ENCODE results near the gene TMOD4. TPM values are rescaled to one million over a fixed set of nuclear protein-coding genes. Genes with fewer than 3 reads are reported as not detected.
A peak's percentile ranks its signal among the peaks of the same experiment; 100 is the strongest.

Gene TMOD4
- total and polyA plus RNA-seq, 3 experiments from 2014 or later, result 1.0 to 3.7 (median 2.4) TPM

DNA sequence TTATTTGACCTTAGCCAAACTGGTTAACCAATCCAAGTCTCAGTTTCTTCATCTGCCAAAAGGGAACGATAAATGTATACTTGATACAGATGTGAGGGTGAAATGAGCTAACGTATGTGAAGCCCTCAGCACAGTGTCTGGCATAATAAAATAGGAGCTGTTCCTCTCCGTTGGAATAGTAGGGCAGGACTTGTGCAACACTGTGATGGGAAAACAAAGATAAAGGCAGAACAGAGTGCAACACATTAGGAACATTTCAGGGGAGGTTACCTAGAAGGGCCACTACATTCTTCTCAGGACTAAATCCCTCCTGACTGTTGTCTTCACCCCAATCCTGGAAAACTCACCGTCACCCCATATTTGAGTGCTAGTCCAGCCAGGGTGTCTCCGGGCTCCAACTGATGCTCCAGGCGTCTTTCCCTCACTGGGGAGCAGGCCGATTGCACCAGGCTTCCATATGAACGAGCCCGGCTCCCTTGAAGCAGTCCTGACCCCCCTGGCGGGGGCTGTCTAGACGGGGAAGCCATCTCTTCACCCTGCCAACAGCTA lies 11.0 kb downstream of the TMOD4 start:
- Histone ChIP-seq H3K9me3 (ENCODE audit: low read length) (no peaks in the 10 kb centered on the region), H3K27ac (ENCODE audit: low read depth, low read length) (peak overlapping the region; percentile 78), H3K4me1 (ENCODE audit: insufficient read depth, low read length) (peaks cover 46% of the 10 kb centered on the region), H3K36me3 (ENCODE audit: insufficient read depth, low read length) (peaks cover 9% of the 10 kb centered on the region), H3K4me3 (ENCODE audit: low read length) (peak overlapping the region; percentile 94), H3K27me3 (ENCODE audit: insufficient read depth, low read length, poor library complexity, severe bottlenecking) (no peaks in the 10 kb centered on the region)
- peak overlapping the region in 7 of 8 donors; percentile 24 to 97 (median 61) for H3K27ac Mint-ChIP-seq
- peaks cover 0 to 57% (median 5%) of the 10 kb centered on the region in 3 donors for H3K36me3 Mint-ChIP-seq
- POLR2A ChIA-PET, result interaction anchor here (0.6 to 2.4 kb wide), 3 partner anchors 8 to 90 kb away, joined by 3 to 8 read pairs (median 3); partner anchors contain the start of genes PSMD4 and TNFAIP8L2
- DNase-seq, result no peak
- H3K4me1 Mint-ChIP-seq, result peaks cover 45 to 75% (median 52%) of the 10 kb centered on the region in 3 donors
- peaks cover 0 to 3% of the 10 kb centered on the region in 2 donors for H3K27me3 Mint-ChIP-seq
- peaks cover 0 to 2% (median 0%) of the 10 kb centered on the region in 5 donors for H3K9me3 Mint-ChIP-seq
- CTCF ChIA-PET, result interaction anchor here (3.2 kb wide), 1 partner anchor 9 kb away, joined by 17 read pairs; the partner anchor contains the start of gene TNFAIP8L2
- H3K4me3 Mint-ChIP-seq, result peak overlapping the region; percentile 23 to 96 (median 93)

DNA sequence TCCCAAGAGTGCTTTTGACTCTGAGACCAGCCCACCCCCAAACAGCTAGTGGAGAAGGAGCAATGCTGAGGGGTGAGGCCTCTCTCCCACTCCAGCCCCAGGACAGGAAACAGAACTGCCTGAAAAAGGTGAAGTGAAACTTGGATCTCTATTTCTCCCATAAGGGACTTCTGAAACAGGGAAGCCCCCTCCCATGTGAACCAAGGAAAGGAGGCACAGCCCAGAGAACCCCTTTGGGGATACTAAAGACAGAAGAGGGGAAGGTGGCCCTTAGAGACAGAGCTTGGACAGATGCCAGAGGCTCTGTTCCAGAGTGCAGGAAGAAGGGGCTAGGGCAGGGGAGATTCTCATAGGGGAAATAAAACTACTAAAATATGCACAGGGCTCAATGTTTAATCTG lies 16.4 kb downstream of the TMOD4 start:
- ChIA-PET POLR2A (interaction anchor here (1.0 to 1.4 kb wide), 2 partner anchors 31 to 95 kb away, joined by 3 to 4 read pairs; partner anchors contain the start of genes PSMD4 and VPS72), CTCF (interaction anchor here (1.5 to 5.0 kb wide), 3 partner anchors 24 to 135 kb away, joined by 3 to 90 read pairs (median 8); no protein-coding TSS in a partner anchor)
- no peak overlapping the region for H3K27ac ChIP-seq (ENCODE audit: low read depth, low read length)
- H3K9me3 ChIP-seq (ENCODE audit: low read length), result no peaks in the 10 kb centered on the region
- peaks cover 14% of the 10 kb centered on the region for H3K36me3 ChIP-seq (ENCODE audit: insufficient read depth, low read length)
- H3K4me1 ChIP-seq (ENCODE audit: insufficient read depth, low read length), result peaks cover 53% of the 10 kb centered on the region
- H3K27ac Mint-ChIP-seq, result peak overlapping the region; percentile 30 to 96 (median 80)
- H3K4me3 ChIP-seq (ENCODE audit: low read length), result peak overlapping the region; percentile 87
- H3K4me1 Mint-ChIP-seq, result peaks cover 59 to 80% (median 73%) of the 10 kb centered on the region in 3 donors
- peak overlapping the region; percentile 39 to 100 (median 56) for H3K4me3 Mint-ChIP-seq
- no peaks in the 10 kb centered on the region for H3K9me3 Mint-ChIP-seq
- no peaks in the 10 kb centered on the region for H3K27me3 Mint-ChIP-seq
- no peaks in the 10 kb centered on the region for H3K27me3 ChIP-seq (ENCODE audit: insufficient read depth, low read length, poor library complexity, severe bottlenecking)
- H3K36me3 Mint-ChIP-seq, result peaks cover 2 to 52% (median 7%) of the 10 kb centered on the region in 3 donors
- no peak for DNase-seq

DNA sequence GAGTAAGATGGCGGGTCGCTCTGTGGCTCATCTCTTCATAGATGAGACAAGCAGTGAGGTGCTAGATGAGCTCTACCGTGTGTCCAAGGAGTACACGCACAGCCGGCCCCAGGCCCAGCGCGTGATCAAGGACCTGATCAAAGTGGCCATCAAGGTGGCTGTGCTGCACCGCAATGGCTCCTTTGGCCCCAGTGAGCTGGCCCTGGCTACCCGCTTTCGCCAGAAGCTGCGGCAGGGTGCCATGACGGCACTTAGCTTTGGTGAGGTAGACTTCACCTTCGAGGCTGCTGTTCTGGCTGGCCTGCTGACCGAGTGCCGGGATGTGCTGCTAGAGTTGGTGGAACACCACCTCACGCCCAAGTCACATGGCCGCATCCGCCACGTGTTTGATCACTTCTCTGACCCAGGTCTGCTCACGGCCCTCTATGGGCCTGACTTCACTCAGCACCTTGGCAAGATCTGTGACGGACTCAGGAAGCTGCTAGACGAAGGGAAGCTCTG lies 17.0 kb downstream of the TMOD4 start:
- DNase-seq, result no peak
- Mint-ChIP-seq H3K27me3 (no peaks in the 10 kb centered on the region), H3K9me3 (no peaks in the 10 kb centered on the region), H3K27ac (peak overlapping the region in 7 of 8 donors; percentile 77 to 96 (median 90)), H3K4me3 (peak overlapping the region; percentile 43 to 100 (median 99)), H3K36me3 (peaks cover 2 to 47% (median 7%) of the 10 kb centered on the region in 3 donors), H3K4me1 (peaks cover 56 to 75% (median 69%) of the 10 kb centered on the region in 3 donors)
- peaks cover 53% of the 10 kb centered on the region for H3K4me1 ChIP-seq (ENCODE audit: insufficient read depth, low read length)
- no peak overlapping the region for H3K27ac ChIP-seq (ENCODE audit: low read depth, low read length)
- no peaks in the 10 kb centered on the region for H3K9me3 ChIP-seq (ENCODE audit: low read length)
- H3K36me3 ChIP-seq (ENCODE audit: insufficient read depth, low read length), result peaks cover 14% of the 10 kb centered on the region
- POLR2A ChIA-PET, result interaction anchor here (1.0 to 1.4 kb wide), 2 partner anchors 31 to 95 kb away, joined by 3 to 4 read pairs; partner anchors contain the start of genes PSMD4 and VPS72
- no peaks in the 10 kb centered on the region for H3K27me3 ChIP-seq (ENCODE audit: insufficient read depth, low read length, poor library complexity, severe bottlenecking)
- CTCF ChIA-PET, result interaction anchor here (1.5 to 5.2 kb wide), 4 partner anchors 23 to 134 kb away, joined by 3 to 90 read pairs (median 28); no protein-coding TSS in a partner anchor
- peak overlapping the region; percentile 87 for H3K4me3 ChIP-seq (ENCODE audit: low read length)

- H3K27me3 ChIP-seq (ENCODE audit: insufficient read depth, low read length, poor library complexity, severe bottlenecking), result no peaks in the 10 kb centered on the region
- Mint-ChIP-seq H3K9me3 (no peaks in the 10 kb centered on the region), H3K4me3 (peak overlapping the region; percentile 97 to 100 (median 99)), H3K4me1 (peaks cover 56 to 75% (median 69%) of the 10 kb centered on the region in 3 donors), H3K27me3 (no peaks in the 10 kb centered on the region), H3K36me3 (peaks cover 2 to 47% (median 7%) of the 10 kb centered on the region in 3 donors), H3K27ac (peak overlapping the region; percentile 82 to 96 (median 92))
- ChIA-PET CTCF (interaction anchor here (0.7 to 5.2 kb wide), 5 partner anchors 9 to 133 kb away, joined by 3 to 90 read pairs (median 3); no protein-coding TSS in a partner anchor), POLR2A (interaction anchor here (0.7 to 1.8 kb wide), 2 partner anchors 27 to 87 kb away, joined by 6 to 7 read pairs; no protein-coding TSS in a partner anchor)
- no peaks in the 10 kb centered on the region for H3K9me3 ChIP-seq (ENCODE audit: low read length)
- H3K4me1 ChIP-seq (ENCODE audit: insufficient read depth, low read length), result peaks cover 53% of the 10 kb centered on the region
- H3K27ac ChIP-seq (ENCODE audit: low read depth, low read length), result no peak overlapping the region
- H3K36me3 ChIP-seq (ENCODE audit: insufficient read depth, low read length), result peaks cover 14% of the 10 kb centered on the region
- peak in 1 of 5 donors; percentile 23 for DNase-seq
- peak overlapping the region; percentile 87 for H3K4me3 ChIP-seq (ENCODE audit: low read length)
Measured at GRCh38 chr1:151158326-151158725, 17.5 kb downstream of the TMOD4 start.

GRCh38 chr1:151157067-151157531 lies 18.7 kb downstream of the TMOD4 start:
- H3K36me3 ChIP-seq (ENCODE audit: insufficient read depth, low read length), result peaks cover 14% of the 10 kb centered on the region
- no peaks in the 10 kb centered on the region for H3K27me3 ChIP-seq (ENCODE audit: insufficient read depth, low read length, poor library complexity, severe bottlenecking)
- Mint-ChIP-seq H3K27ac (peak overlapping the region; percentile 82 to 98 (median 95)), H3K9me3 (no peaks in the 10 kb centered on the region), H3K4me3 (peak overlapping the region; percentile 97 to 100 (median 99)), H3K4me1 (peaks cover 48 to 65% (median 58%) of the 10 kb centered on the region in 3 donors), H3K36me3 (peaks cover 2 to 43% (median 7%) of the 10 kb centered on the region in 3 donors), H3K27me3 (no peaks in the 10 kb centered on the region)
- CTCF ChIA-PET, result interaction anchor here (0.7 to 5.2 kb wide), 24 partner anchors 9 to 184 kb away, joined by 3 to 90 read pairs (median 5); partner anchors contain the start of genes C1orf56, CDC42SE1, GABPB2 and LYSMD1
- DNase-seq, result peak in 4 of 5 donors; percentile 48 to 71 (median 65)
- no peaks in the 10 kb centered on the region for H3K9me3 ChIP-seq (ENCODE audit: low read length)
- peak overlapping the region; percentile 87 for H3K4me3 ChIP-seq (ENCODE audit: low read length)
- peak overlapping the region; percentile 49 for H3K27ac ChIP-seq (ENCODE audit: low read depth, low read length)
- POLR2A ChIA-PET, result interaction anchor here (0.6 to 1.8 kb wide), 9 partner anchors 9 to 860 kb away, joined by 4 to 8 read pairs (median 5); partner anchors contain the start of genes CDC42SE1, LYSMD1, SCNM1 and SEMA6C
- peaks cover 45% of the 10 kb centered on the region for H3K4me1 ChIP-seq (ENCODE audit: insufficient read depth, low read length)

DNA sequence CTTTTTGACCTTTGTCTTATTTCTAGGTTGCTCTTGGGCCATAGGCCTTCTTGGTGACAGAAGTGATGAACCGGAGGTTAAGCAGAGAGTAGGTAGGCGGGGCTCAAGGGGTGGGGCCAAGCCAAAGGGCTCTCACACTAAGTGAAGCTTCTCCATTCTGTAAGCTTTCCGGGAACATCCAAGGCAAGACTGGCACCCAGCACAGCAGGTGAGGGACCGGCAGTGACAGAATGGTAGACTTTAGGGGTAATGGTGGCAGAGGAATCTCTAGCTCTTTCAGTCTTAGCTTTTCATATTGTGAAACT lies 19.3 kb downstream of the TMOD4 start, which contains the start of gene TNFAIP8L2:
TNFAIP8L2 (plus strand) TSS at position 135 of the 305 bp plus-strand sequence. CDS start 2,049 bp downstream, outside the sequence.
- Mint-ChIP-seq H3K4me1 (peaks cover 42 to 59% (median 52%) of the 10 kb centered on the region in 3 donors), H3K36me3 (peaks cover 2 to 37% (median 7%) of the 10 kb centered on the region in 3 donors), H3K9me3 (no peaks in the 10 kb centered on the region), H3K27me3 (no peaks in the 10 kb centered on the region), H3K4me3 (peak within 1 kb of the TSS; percentile 97 to 100 (median 99)), H3K27ac (peak within 1 kb of the TSS; percentile 82 to 98 (median 95))
- Histone ChIP-seq H3K36me3 (ENCODE audit: insufficient read depth, low read length) (peaks cover 14% of the 10 kb centered on the region), H3K27ac (ENCODE audit: low read depth, low read length) (peak within 1 kb of the TSS; percentile 49), H3K9me3 (ENCODE audit: low read length) (no peaks in the 10 kb centered on the region), H3K27me3 (ENCODE audit: insufficient read depth, low read length, poor library complexity, severe bottlenecking) (no peaks in the 10 kb centered on the region), H3K4me3 (ENCODE audit: low read length) (peak within 1 kb of the TSS; percentile 87), H3K4me1 (ENCODE audit: insufficient read depth, low read length) (peaks cover 39% of the 10 kb centered on the region)
- CTCF ChIA-PET, result interaction anchor here (0.7 to 5.2 kb wide), 23 partner anchors 9 to 184 kb away, joined by 3 to 90 read pairs (median 5); partner anchors contain the start of genes C1orf56, CDC42SE1, GABPB2 and LYSMD1
- peak; percentile 51 to 78 (median 65) for DNase-seq
- POLR2A ChIA-PET, result interaction anchor here (0.6 to 1.8 kb wide), 6 partner anchors 9 to 135 kb away, joined by 4 to 8 read pairs (median 6); partner anchors contain the start of genes CDC42SE1, LYSMD1, SCNM1 and SEMA6C

- no peaks in the 10 kb centered on the region for H3K9me3 Mint-ChIP-seq
- DNase-seq, result no peak
- H3K36me3 ChIP-seq (ENCODE audit: insufficient read depth, low read length), result no peaks in the 10 kb centered on the region
- peak overlapping the region; percentile 85 to 97 (median 96) for H3K4me3 Mint-ChIP-seq
- no peaks in the 10 kb centered on the region for H3K27me3 ChIP-seq (ENCODE audit: insufficient read depth, low read length, poor library complexity, severe bottlenecking)
- peaks cover 10 to 24% (median 18%) of the 10 kb centered on the region in 3 donors for H3K4me1 Mint-ChIP-seq
- CTCF ChIA-PET, result interaction anchor here (0.9 to 2.2 kb wide), 2 partner anchors 48 to 123 kb away, joined by 3 to 6 read pairs; no protein-coding TSS in a partner anchor
- H3K27ac ChIP-seq (ENCODE audit: low read depth, low read length), result no peak overlapping the region
- POLR2A ChIA-PET, result no interaction called here
- no peak overlapping the region for H3K4me3 ChIP-seq (ENCODE audit: low read length)
- H3K9me3 ChIP-seq (ENCODE audit: low read length), result no peaks in the 10 kb centered on the region
- peak overlapping the region in 1 of 8 donors; percentile 81 for H3K27ac Mint-ChIP-seq
- peaks cover 0 to 3% (median 0%) of the 10 kb centered on the region in 3 donors for H3K36me3 Mint-ChIP-seq
- peaks cover 18% of the 10 kb centered on the region for H3K4me1 ChIP-seq (ENCODE audit: insufficient read depth, low read length)
- no peaks in the 10 kb centered on the region for H3K27me3 Mint-ChIP-seq
Measured at GRCh38 chr1:151147665-151148064, 28.1 kb downstream of the TMOD4 start.
